HG03108 (cell line): ENCODE data around the gene IFIT1B.
"Not testable (repeated sequence)": the region's sequence is repeated elsewhere in the genome, so short reads cannot be mapped to it uniquely, and the experiment has no call there.

Experiments
- ATAC-seq: cut with Tn5 transposase; IDR thresholded peaks from one replicate; pipeline ENCODE4 v1.9.1; 2021; ENCODE audit warnings: moderate library complexity; ENCODE audit not compliant: unreplicated experiment

The IFIT1B gene

DNA sequence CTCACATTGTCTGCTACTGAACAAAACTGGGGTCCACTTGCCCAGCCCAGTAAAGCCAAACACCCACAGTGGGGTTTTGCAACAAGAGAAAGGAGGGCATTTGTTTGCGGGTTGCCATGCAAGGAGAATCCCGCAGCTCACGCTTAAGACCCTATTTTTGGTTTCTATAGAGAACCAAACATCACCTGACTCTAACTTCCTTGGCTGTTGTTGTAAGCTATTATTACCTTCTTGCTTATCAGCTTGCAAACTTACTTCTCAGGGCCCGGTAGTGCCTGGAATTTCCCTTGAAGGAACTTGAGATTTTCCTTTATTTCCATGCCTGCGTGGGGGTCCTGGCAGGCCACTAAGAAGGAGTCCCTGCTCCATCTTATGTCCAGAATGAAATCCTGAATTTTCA lies 29.4 kb upstream of the IFIT1B start:
- ATAC-seq, result no peak

GRCh38 chr10:89348975-89349374 lies 28.9 kb upstream of the IFIT1B start:
- no peak for ATAC-seq

DNA sequence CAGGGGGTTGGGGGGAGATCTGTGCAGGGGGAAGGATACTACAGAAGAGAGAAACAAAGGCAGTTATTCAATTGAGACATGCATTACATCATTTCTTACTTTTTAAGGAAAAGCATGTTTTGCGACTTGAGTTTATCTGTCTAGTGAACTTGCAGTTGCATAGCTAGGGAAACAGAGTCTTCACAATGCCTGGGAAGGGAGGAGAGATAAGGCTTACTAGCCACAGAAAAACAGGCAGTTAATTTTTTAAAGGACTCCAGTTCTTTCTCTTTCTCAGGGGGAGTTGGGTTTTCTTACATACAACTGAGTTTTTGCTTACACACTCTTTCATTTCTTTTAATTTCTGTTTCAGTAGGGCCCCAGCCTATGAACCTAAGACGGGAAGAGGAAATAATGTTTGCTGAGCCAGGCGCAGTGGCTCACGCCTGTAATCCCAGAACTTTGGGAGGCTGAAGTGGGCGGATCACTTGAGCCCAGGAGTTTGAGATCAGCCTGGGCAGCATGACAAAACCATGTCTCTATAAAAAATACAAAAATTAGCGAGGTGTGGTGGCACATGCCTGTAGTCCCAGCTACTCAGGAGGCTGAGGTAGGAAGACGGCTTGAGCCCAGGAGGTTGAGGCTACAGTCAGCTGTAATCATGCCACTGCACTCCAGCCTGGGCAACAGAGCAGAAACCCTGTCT lies 27.1 kb upstream of the IFIT1B start:
- ATAC-seq, result not testable (repeated sequence)

DNA sequence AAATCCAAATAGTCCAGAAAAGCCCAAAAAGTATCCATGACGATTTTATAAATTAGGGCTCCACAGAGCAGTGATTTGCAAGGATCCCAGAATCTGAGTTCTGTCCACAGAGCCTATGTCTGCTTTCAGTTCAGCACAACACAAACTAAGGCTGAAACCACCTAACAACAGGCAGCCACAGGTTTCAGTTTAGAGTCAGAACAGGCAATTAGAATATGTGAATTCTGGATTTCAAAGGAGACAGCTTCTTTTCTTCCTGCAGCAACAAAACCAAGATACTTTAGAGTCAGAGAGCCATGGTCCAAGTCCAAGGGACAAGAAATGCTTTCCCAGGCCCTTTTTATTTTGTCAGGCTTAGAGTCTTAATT lies 26.5 kb upstream of the IFIT1B start:
- ATAC-seq, result peak; percentile 76

DNA sequence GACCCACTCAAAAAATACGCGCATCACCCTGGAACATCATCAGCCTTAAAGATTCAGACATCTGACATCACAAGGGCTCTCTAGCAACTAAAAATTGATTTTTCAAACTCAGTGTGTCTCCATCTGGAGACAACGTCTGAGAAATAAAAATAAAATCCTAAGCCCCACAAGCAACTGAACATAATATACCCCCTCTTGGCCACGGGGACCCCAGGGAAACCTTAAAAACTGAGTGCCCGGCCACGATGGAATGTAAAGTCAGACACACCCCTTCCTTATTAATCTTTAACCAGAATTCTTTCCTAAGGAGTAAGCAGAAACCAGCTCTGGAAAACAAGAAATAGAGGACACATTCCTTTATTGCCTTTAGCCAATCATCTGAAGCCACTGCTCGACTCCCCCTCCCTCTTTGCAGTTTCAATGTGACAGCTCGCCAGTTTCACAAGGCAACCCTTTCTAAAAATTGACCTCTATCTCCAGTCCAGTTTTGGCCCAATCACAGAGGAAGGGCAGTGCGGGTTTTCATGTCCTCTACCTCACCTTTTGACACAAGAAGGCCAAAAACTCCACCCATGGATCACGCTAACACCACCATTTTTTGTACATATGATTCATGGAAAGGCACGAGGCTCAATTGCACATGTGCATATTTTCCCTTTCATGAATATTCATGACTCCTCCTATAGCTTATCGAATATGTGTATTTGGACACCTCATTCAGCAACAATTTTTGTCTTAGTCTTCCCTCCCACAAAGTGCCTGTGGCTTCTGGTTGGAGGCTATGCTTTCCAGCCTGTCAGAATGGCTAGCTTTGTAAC lies 25.9 kb upstream of the IFIT1B start:
- ATAC-seq, result no peak

DNA sequence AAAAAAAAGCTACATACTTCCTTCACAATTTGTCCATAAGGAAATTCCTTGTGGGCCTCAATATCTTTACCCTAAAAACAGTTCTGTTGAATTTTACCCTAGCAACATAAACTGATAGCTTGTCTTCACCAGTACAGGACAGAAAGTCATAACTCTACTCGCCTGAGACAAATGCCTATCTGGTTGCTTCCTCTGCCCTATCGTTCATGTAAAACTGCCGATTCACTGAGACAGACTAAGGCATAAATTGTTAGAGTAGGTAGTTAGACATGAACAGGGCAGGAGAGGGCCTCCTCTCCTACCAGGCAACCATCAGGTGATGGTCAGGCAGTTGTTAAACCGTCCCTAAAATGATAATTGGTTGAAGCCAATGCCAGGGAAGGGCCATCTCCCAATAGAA lies 25.1 kb upstream of the IFIT1B start:
- ATAC-seq, result no peak

GRCh38 chr10:89355394-89355931 lies 22.4 kb upstream of the IFIT1B start:
- no peak for ATAC-seq

DNA sequence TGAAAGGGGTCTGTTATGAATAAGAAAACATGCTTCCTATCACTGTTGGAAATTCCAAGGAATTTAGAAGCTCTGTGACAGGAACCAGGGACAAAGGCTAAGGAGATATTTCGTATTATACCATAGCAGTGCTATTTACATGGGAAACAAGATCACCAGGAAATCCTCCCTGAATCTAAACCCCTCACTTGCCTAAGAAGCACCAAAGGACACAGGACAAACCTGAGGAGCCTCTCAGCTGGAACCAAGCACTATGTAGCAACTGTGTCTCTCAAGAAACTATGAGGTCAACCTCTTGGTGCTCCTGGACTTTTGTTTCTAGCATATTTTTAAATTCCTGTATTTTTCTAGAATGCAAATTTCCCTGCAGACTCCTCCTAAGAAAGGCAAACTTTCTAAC lies 20.8 kb upstream of the IFIT1B start:
- ATAC-seq, result no peak

GRCh38 chr10:89357975-89358374 lies 19.9 kb upstream of the IFIT1B start:
- no peak for ATAC-seq

GRCh38 chr10:89360157-89360556 lies 17.7 kb upstream of the IFIT1B start:
- ATAC-seq, result no peak

- ATAC-seq, result no peak
These were observed 14.9 kb upstream of the IFIT1B start for GRCh38 chr10:89362929-89363328.

DNA sequence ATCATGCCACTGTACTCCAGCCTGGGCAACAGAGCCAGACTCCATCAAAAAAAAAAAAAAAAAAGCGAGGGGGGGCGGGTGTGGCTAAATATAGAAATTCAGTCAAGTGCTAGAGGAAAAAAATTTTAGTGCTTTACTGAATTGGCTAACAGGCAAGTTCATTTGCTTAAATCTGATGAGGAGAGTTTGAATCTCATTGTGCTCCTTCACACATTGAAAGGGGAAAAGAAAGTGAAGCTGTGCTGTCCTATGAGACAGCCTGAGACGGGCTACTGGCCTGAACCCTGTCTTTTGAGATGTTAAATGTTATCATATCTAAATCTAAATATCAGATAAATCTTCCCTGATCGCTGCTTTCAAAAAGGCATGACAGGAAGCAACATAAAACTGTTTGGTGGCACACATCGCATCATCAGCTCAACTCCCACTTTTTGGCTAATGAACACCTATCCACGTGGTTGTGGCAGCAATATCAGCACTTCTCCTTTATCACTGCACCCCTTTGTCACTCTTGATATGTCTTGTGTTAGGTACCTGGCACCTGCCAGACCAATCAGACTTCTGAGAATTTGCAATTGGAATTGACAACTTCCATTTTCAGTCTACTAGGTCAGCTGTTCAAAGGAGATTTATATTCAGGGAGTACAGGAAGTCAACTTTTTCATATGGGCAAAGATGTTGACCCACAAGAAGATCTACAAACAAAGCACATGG lies 14.0 kb upstream of the IFIT1B start:
- ATAC-seq, result peak; percentile 32

GRCh38 chr10:89364531-89364930 lies 13.3 kb upstream of the IFIT1B start:
- ATAC-seq, result peak; percentile 25

DNA sequence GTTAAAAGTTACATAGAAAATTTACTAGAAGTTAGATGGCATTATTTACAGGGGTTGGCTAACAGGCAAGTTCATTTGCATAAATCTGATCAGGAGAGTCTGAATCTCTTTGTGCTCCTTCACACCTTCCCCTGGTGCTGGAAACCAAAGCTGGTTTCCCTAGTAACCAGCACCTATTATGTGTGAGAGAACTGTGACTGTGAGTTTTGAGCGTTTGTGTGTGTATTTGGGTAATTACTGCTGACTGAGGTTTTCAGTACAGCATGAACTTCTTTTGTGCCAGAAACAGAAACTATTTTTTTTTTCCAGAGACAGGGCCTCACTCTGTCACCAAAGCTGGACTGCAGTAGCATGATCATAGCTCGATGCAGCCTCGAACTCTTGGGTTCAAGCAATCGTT lies 10.3 kb upstream of the IFIT1B start:
- ATAC-seq, result peak; percentile 52

- no peak for ATAC-seq
These were observed 9.7 kb upstream of the IFIT1B start for GRCh38 chr10:89368129-89368528.

DNA sequence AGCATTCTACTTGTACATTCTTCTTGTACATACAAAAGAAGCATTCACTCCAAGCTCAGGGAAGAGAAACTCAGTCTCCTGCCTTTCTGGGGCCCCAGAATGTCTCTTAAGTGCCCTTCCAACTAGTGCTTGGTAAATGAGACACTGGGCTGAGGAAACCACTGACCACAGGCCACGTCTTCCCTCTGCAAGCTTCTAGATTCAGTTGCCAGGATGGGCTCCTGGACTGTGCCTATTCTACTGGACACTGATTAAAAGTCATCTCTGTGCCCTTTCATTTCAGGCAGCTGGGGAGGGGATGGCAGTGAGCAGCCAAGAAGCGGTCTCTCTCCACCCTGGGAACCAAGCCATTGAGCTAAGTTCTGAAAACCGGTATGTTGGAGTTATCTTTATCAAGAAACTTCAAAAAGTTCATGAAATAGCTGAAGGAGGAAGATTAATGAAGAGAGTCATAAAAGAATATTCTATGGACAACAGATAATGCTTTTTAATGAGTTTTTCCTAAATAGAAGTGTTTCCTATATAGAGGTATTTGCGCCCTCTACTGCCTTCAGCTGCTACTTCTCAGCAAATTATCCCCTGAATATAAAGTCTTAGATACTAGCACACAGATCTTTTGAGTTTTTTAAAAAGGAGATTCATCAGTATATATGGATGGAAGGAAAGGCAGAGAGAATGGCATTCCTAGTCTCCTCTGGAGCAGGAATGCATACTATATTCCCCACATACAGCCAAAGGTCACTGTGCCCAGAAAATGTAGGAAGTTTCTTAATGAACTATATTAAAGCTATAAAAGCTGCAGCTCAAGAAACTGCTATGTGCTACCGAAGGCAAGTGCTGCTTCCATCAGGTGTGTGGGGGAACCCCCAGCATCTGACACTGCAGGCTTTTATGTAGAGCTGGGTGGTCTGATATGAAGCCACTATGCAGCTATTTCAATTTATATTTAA lies 8.4 kb upstream of the IFIT1B start:
- ATAC-seq, result peak; percentile 42

- no peak for ATAC-seq
These were observed 6.8 kb upstream of the IFIT1B start for GRCh38 chr10:89371079-89371478.

GRCh38 chr10:89371987-89372386 lies 5.9 kb upstream of the IFIT1B start:
- ATAC-seq, result no peak

GRCh38 chr10:89373916-89374711 lies 3.7 kb upstream of the IFIT1B start:
- ATAC-seq, result no peak

GRCh38 chr10:89374713-89375141 lies 3.1 kb upstream of the IFIT1B start:
- no peak for ATAC-seq
